Endothelial cell (in vitro differentiated cells): ENCODE measurements around the gene TOR1AIP1. TPM values are rescaled to one million over a fixed set of nuclear protein-coding genes. Genes with fewer than 3 reads are reported as not detected.

Experiments
- DNase-seq: peaks from one replicate; pipeline ENCODE4 v3.0.0; 2021; ENCODE audit warnings: low spot score
- H3K27ac Mint-ChIP-seq: one replicate; pipeline ENCODE4 v1.8.0; 2021; ENCODE audit warnings: mixed read lengths, inconsistent platforms; ENCODE audit not compliant: unreplicated experiment
- H3K27me3 Mint-ChIP-seq: one replicate; pipeline ENCODE4 v1.8.0; 2021; ENCODE audit warnings: mild to moderate bottlenecking, moderate library complexity, mixed read lengths, inconsistent platforms; ENCODE audit not compliant: unreplicated experiment
- H3K36me3 Mint-ChIP-seq: one replicate; pipeline ENCODE4 v1.8.0; 2021; ENCODE audit warnings: mild to moderate bottlenecking, low read depth, mixed read lengths, inconsistent platforms; ENCODE audit not compliant: unreplicated experiment
- H3K4me1 Mint-ChIP-seq: one replicate; pipeline ENCODE4 v1.8.0; 2021; ENCODE audit warnings: mild to moderate bottlenecking, mixed read lengths, inconsistent platforms; ENCODE audit not compliant: unreplicated experiment
- H3K4me3 Mint-ChIP-seq: one replicate; pipeline ENCODE4 v1.8.0; 2021; ENCODE audit warnings: mild to moderate bottlenecking, mixed read lengths, inconsistent platforms; ENCODE audit not compliant: unreplicated experiment
- H3K9me3 Mint-ChIP-seq: one replicate; pipeline ENCODE4 v1.8.0; 2021; ENCODE audit warnings: mixed read lengths, inconsistent platforms; ENCODE audit not compliant: unreplicated experiment
- total RNA-seq: library from RNA; stranded (reverse); fragmentation: NEBNext Ultra II Directional; extraction: Animal tissue kit (Norgen Biotek cat#: 25700); gene quantifications from one replicate; pipeline ENCODE4 v1.2.1, GENCODE V29; 2021; ENCODE audit not compliant: unreplicated experiment
- TF ChIP-seq, protein P1 (sequence below): fragments of 200-600 bp; sonication (generic); IDR thresholded peaks from one replicate; pipeline ENCODE4 v1.5.0; 2021; ENCODE audit warnings: antibody characterized with exemption; ENCODE audit not compliant: unreplicated experiment

TOR1AIP1 gene
- total RNA-seq, 1 donor from 2014 or later = 31.0 TPM

DNA sequence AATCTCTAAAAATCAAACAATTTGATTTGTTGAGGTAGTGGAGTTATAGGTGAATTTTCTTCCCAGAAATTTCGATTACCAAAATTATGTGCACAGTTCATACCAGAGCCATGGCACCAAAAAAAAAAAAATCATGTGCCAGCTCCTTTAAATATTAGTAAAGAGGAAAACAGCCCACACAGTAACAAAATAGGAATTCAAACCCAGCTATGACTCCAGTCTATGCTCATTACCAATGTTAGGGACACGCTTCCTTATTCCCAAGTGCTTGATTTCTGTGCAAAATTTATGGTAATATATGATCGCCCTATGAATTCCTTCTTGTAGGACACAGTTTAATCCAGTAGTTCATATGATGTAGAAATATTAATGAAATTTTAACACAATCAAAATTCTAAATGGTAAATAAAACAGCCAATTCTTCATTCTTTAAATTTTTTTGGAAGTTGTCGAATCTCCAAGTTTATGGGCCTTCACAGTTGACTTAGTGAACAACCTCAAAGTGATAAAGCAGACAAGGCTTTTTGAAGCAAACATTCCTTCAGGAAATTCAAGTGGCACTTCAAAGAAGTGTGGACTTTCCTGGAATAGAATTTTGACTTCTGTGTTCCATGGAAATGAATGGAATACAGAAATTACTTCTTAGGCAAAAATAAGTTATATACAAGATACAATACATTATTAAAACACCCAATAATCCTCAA is 6.3 kb upstream of the TOR1AIP1 start:
- Mint-ChIP-seq H3K27ac (no peak overlapping the region), H3K27me3 (peaks cover 4% of the 10 kb centered on the region), H3K4me3 (no peak overlapping the region), H3K4me1 (peaks cover 23% of the 10 kb centered on the region), H3K36me3 (peaks cover 7% of the 10 kb centered on the region), H3K9me3 (no peaks in the 10 kb centered on the region)
- DNase-seq = no peak
- TF ChIP-seq, protein P1, sequence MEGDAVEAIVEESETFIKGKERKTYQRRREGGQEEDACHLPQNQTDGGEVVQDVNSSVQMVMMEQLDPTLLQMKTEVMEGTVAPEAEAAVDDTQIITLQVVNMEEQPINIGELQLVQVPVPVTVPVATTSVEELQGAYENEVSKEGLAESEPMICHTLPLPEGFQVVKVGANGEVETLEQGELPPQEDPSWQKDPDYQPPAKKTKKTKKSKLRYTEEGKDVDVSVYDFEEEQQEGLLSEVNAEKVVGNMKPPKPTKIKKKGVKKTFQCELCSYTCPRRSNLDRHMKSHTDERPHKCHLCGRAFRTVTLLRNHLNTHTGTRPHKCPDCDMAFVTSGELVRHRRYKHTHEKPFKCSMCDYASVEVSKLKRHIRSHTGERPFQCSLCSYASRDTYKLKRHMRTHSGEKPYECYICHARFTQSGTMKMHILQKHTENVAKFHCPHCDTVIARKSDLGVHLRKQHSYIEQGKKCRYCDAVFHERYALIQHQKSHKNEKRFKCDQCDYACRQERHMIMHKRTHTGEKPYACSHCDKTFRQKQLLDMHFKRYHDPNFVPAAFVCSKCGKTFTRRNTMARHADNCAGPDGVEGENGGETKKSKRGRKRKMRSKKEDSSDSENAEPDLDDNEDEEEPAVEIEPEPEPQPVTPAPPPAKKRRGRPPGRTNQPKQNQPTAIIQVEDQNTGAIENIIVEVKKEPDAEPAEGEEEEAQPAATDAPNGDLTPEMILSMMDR = no peak

DNA sequence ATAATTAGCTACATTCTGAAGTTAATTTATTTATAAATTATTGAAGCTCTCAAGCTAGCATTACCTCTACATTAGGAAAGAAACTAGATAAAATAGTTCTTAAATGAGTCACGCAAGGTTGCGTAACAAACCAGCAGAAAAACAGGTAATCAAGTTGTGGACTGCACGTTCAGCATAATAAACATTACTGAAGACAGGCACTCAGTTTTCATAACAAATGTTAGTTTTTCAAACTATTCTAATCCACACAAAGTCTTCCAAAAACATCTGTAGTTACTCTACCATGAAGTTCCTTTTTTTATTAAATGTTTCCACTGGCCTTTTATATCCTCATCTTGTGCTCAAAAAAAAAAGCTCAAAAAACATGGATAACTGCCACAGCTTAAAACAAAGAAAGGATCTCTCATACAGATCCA is 5.8 kb upstream of the TOR1AIP1 start:
- peak overlapping the region; percentile 94 for H3K4me3 Mint-ChIP-seq
- H3K4me1 Mint-ChIP-seq = peaks cover 24% of the 10 kb centered on the region
- H3K27ac Mint-ChIP-seq = peak overlapping the region; percentile 78
- no peaks in the 10 kb centered on the region for H3K9me3 Mint-ChIP-seq
- TF ChIP-seq, protein P1 = no peak
- H3K36me3 Mint-ChIP-seq = peaks cover 7% of the 10 kb centered on the region
- H3K27me3 Mint-ChIP-seq = peaks cover 4% of the 10 kb centered on the region
- no peak for DNase-seq

DNA sequence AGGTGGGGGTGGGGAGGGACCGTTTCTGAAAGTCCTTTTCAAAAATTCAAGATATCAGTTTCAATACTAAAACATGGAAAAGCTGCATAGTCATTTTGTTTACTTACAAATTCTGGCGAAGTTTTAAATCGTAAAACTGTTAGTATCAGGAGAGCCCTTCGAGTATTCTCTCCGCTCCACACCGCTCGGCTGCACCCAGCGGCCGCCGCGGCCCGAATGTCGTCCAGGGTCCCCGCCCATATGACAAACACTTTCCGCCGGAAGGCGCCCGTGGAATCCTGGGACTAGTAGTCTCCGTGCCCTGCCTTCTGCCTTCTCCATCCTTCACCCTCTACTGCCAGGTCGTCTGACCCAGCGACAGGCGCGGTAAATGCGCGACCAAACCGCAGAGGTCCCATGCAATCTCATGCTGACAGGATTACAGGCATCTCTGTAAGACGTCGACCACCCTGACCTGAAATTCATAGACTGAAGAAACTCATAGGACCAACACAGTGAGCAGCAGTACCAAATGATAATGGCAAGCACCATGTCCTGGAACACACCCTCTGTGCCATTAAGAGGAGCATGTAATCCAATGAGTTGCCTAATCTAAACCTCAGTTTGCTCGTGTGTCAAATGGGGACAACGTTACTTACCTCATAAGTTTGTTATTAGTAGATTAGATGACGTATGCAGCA is 4.4 kb upstream of the TOR1AIP1 start, which contains the start of gene TOR1AIP2:
Gene TOR1AIP2, minus strand, starts transcription at position 218 of the 680 bp plus-strand sequence. CDS start 25,138 bp downstream, outside the sequence.
- peaks cover 23% of the 10 kb centered on the region for H3K4me1 Mint-ChIP-seq
- H3K27ac Mint-ChIP-seq = peak within 1 kb of the TSS; percentile 78
- H3K4me3 Mint-ChIP-seq = peak within 1 kb of the TSS; percentile 94
- DNase-seq = peak; percentile 88
- H3K27me3 Mint-ChIP-seq = peaks cover 7% of the 10 kb centered on the region
- TF ChIP-seq, protein P1 = no peak
- H3K36me3 Mint-ChIP-seq = peaks cover 7% of the 10 kb centered on the region
- H3K9me3 Mint-ChIP-seq = no peaks in the 10 kb centered on the region

DNA sequence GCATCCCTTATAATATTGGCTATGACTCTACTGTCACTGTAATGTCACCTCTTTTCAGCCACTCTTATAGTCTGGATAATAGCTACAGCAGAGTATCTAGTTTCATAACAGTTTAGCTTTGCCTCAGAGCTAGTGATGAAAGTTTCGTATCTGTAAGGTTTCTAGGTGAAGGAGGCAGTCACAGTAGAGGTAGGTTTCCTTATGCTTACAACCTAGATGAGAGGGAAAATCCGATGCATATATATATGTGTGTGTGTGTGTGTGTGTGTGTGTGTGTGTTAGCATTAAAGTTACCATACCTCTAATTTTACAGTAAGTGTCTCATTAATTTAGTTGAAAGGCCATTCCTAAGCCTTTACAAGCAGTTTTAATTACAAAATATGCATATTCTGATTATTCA is 2.3 kb upstream of the TOR1AIP1 start:
- no peak overlapping the region for H3K4me3 Mint-ChIP-seq
- no peaks in the 10 kb centered on the region for H3K9me3 Mint-ChIP-seq
- H3K4me1 Mint-ChIP-seq = peaks cover 22% of the 10 kb centered on the region
- peaks cover 11% of the 10 kb centered on the region for H3K27me3 Mint-ChIP-seq
- TF ChIP-seq, protein P1 = no peak
- no peaks in the 10 kb centered on the region for H3K36me3 Mint-ChIP-seq
- H3K27ac Mint-ChIP-seq = no peak overlapping the region
- DNase-seq = no peak
